K562 (cell line): ENCODE data around the gene ZNF780A. TPM values are rescaled to one million over a fixed set of nuclear protein-coding genes. Genes with fewer than 3 reads are reported as not detected.

ENCODE experiments used
- ATAC-seq: fragments of 200-7000 bp; cut with Tn5 transposase; 3 replicates; pipeline ENCODE4 v1.9.1; 2020; ENCODE audit warnings: moderate library complexity
- BruUV-seq: library from RNA; stranded (reverse); fragments of 400-500 nt; replicated peaks from 2 replicates; lab custom pipeline; 2021; lab: Mats Ljungman, UMichigan
- CTCF ChIA-PET: fragments of 300-600 bp; formaldehyde crosslinking; extraction: SDS; loops from one replicate; lab custom pipeline; 2021; ENCODE audit warnings: low intra/inter-chr PET ratio; lab: Yijun Ruan, JAX
- POLR2A ChIA-PET: fragments of 300-600, 350-650 bp; sonication (Branson Sonifier 250); formaldehyde crosslinking; extraction: SDS; loops from one replicate; lab custom pipeline; 2021; ENCODE audit warnings: antibody characterized with exemption, inconsistent platforms; lab: Yijun Ruan, JAX
- DNase-seq, 4 experiments: peaks; one replicate each; pipeline versions ENCODE4 v3.0.0 to v3.0.0-alpha.2; 2011 to 2018; ENCODE audit warnings: low spot score in 3 of 4, mixed read lengths in 3 of 4; ENCODE audit errors: extremely low read depth in 1 of 4
- FAIRE-seq: peaks from 2 replicates; lab custom pipeline; 2011; peaks lifted over from hg19 to GRCh38; lab: Jason Lieb, UNC
- H2AFZ ChIP-seq: 2 replicates; pipeline ENCODE4 v1.6.0; 2011; ENCODE audit warnings: low read depth, low read length, control low read depth, inconsistent platforms
- H3K27ac ChIP-seq: fragments of 200-600 bp; 3 replicates; pipeline ENCODE4 v1.8.0; 2011; ENCODE audit warnings: low read depth, mild to moderate bottlenecking, control low read depth, inconsistent platforms, low read length, moderate library complexity, mixed read lengths; ENCODE audit errors: extremely low read depth
- H3K27me3 ChIP-seq, 2 experiments: fragments of 300-600 bp in 1 of 2; 2 replicates in 1 of 2; 3 replicates in 1 of 2; pipeline versions ENCODE4 v1.6.0 to v1.8.0; 2011; ENCODE audit warnings: inconsistent platforms in 2 of 2, low read length in 2 of 2, mild to moderate bottlenecking in 1 of 2, mixed read lengths in 1 of 2, moderate library complexity in 1 of 2; ENCODE audit not compliant: control insufficient read depth in 2 of 2, insufficient read depth in 2 of 2
- H3K36me3 ChIP-seq: fragments of 300-600 bp; 3 replicates; pipeline ENCODE4 v1.8.0; 2011; ENCODE audit warnings: mild to moderate bottlenecking, low read length, inconsistent platforms; ENCODE audit not compliant: control insufficient read depth, insufficient read depth
- H3K4me1 ChIP-seq, 2 experiments: fragments of 200-600 bp in 1 of 2; replicated peaks in 1 of 2; 2 replicates in 1 of 2; 3 replicates in 1 of 2; pipeline versions ENCODE4 v1.5.1 to v1.8.0; 2011; ENCODE audit warnings: inconsistent platforms in 2 of 2, low read length in 2 of 2, mild to moderate bottlenecking in 1 of 2, mixed read lengths in 1 of 2, moderate library complexity in 1 of 2; ENCODE audit not compliant: control insufficient read depth in 2 of 2, insufficient read depth in 2 of 2
- H3K4me2 ChIP-seq: 2 replicates; pipeline ENCODE4 v1.6.1; 2011; ENCODE audit warnings: low read length, control low read depth, inconsistent platforms, mixed read lengths; ENCODE audit not compliant: insufficient read depth
- H3K4me3 ChIP-seq: fragments of 200-600 bp; sonication (generic), shearing (Covaris generic); 2 replicates; pipeline ENCODE4 v1.5.1; 2016; ENCODE audit warnings: control low read depth, inconsistent platforms
- H3K79me2 ChIP-seq: fragments of 200-600 bp; 3 replicates; pipeline ENCODE4 v1.8.0; 2011; ENCODE audit warnings: low read length, inconsistent platforms; ENCODE audit not compliant: control insufficient read depth, insufficient read depth
- H3K9ac ChIP-seq, 2 experiments: 2 replicates each; pipeline versions ENCODE4 v1.6.0 to v1.6.1; 2011; ENCODE audit warnings: low read depth in 2 of 2, low read length in 2 of 2, control low read depth in 1 of 2, inconsistent platforms in 1 of 2, mild to moderate bottlenecking in 1 of 2, mixed read lengths in 1 of 2; ENCODE audit not compliant: insufficient read depth in 1 of 2
- H3K9me1 ChIP-seq: one replicate; pipeline ENCODE4 v1.6.0; 2011; ENCODE audit warnings: inconsistent platforms, mild to moderate bottlenecking, low read length, moderate library complexity; ENCODE audit not compliant: control insufficient read depth, insufficient read depth
- H3K9me3 ChIP-seq: replicated peaks from 2 replicates; pipeline ENCODE4 v1.5.1; 2011; ENCODE audit warnings: low read depth, low read length, inconsistent platforms; ENCODE audit not compliant: control insufficient read depth, insufficient read depth
- H4K20me1 ChIP-seq: replicated peaks from 2 replicates; pipeline ENCODE4 v1.6.1; 2011; ENCODE audit warnings: low read length, inconsistent platforms, mixed read lengths; ENCODE audit not compliant: control insufficient read depth, insufficient read depth
- NR0B1 ChIP-seq: fragments of 450-650 bp; IDR thresholded peaks from one replicate; pipeline ENCODE4 v1.6.1; 2018; ENCODE audit warnings: mild to moderate bottlenecking, moderate library complexity; ENCODE audit not compliant: partially characterized antibody
- PHTF2 ChIP-seq: fragments of 250-450 bp; sonication (Bioruptor Pico); IDR thresholded peaks from 2 replicates; pipeline ENCODE4 v1.5.0; 2021; ENCODE audit warnings: mild to moderate bottlenecking
- POLR2AphosphoS2 ChIP-seq: IDR thresholded peaks from 2 replicates; pipeline ENCODE4 v1.6.1; 2012; ENCODE audit warnings: low read length, improper control_type of control experiment
- TARDBP ChIP-seq: fragments of 450-650 bp; IDR thresholded peaks from 2 replicates; pipeline ENCODE4 v1.6.1; 2016
- ZNF140 ChIP-seq: fragments of 250-450 bp; sonication (Bioruptor Pico); IDR thresholded peaks from 2 replicates; pipeline ENCODE4 v1.8.0; 2021; ENCODE audit warnings: moderate library complexity, mild to moderate bottlenecking, inconsistent platforms
- ZNF143 ChIP-seq: sonication (generic); formaldehyde crosslinking; IDR thresholded peaks from 2 replicates; pipeline ENCODE4 v1.9.0; 2022; ENCODE audit warnings: mild to moderate bottlenecking, missing genetic modification reagents
- ZNF75A ChIP-seq: fragments of 450-650 bp; formaldehyde crosslinking; IDR thresholded peaks from 2 replicates; pipeline ENCODE4 v1.4.0; 2020; ENCODE audit warnings: mild to moderate bottlenecking
- ZNF766 ChIP-seq: fragments of 200-800 bp; sonication (Bioruptor generic); conservative IDR thresholded peaks from 2 replicates; pipeline ENCODE4 v1.6.1; 2016; ENCODE audit warnings: missing genetic modification characterization, missing compliant biosample characterization
- WGBS: fragments of 100-300 bp; shearing (Covaris generic); methylation state at CpG from one replicate; pipeline ENCODE4 v1.1.6; 2016; ENCODE audit warnings: low coverage, mixed read lengths; ENCODE audit not compliant: insufficient coverage; ENCODE audit errors: missing lambda C conversion rate; 5-methylcytosine and 5-hydroxymethylcytosine counted together
- in situ Hi-C: fragments of 300-500 bp; cut with MboI; formaldehyde crosslinking; loops from 4 replicates; pipeline ENCODE4 v1.15.0; 2018; ENCODE audit warnings: inconsistent platforms, mixed read lengths
- intact Hi-C: fragments of 100-400 bp; cut with micrococcal nuclease; formaldehyde crosslinking; loops from 2 replicates; pipeline ENCODE4 v1.14.2; 2022
- polyA plus RNA-seq, 8 experiments: library from polyadenylated mRNA; depleted of rRNA in 4 of 8; stranded (reverse) in 5 of 8; unstranded in 3 of 8; fragments of >200 nt; fragmentation: Nextera tagmentation in 2 of 8; fragmentation: Illumina TruSeq in 1 of 8; extraction: Ambion mirVana in 2 of 8; extraction: Trizol in 1 of 8; gene quantifications; 2 replicates each; pipeline versions ENCODE4 v1.2.1 to v1.2.3, GENCODE V29; 2011 to 2014; ENCODE audit warnings: inconsistent platforms in 1 of 8, missing spikeins in 1 of 8
- total RNA-seq, 7 experiments: library from RNA; depleted of rRNA in 6 of 7; stranded (reverse); fragments of >200 nt in 6 of 7; fragmentation: Illumina TruSeq in 2 of 7; extraction: Trizol in 2 of 7; gene quantifications; 2 replicates each; pipeline versions ENCODE4 v1.2.1 to v1.2.3, GENCODE V29; 2011 to 2021; ENCODE audit warnings: low replicate concordance in 1 of 7

Gene ZNF780A
- total and polyA plus RNA-seq, 9 of the 15 experiments (the other 6 are each of a cell fraction or from before 2014, with no cell fraction given): 11.7 to 36.1 (median 25.8) TPM

- FAIRE-seq (no peak), DNase-seq (no peak), ATAC-seq (no peak)
- no peaks in the 10 kb centered on the region for H3K36me3 ChIP-seq
- POLR2A ChIA-PET: no interaction called here
- intact Hi-C loops (no loop called here), in situ Hi-C loops (no loop called here)
- WGBS: 45% methylated on average over 4 of the region's 4 CpGs
- H3K27me3 ChIP-seq: no peaks in the 10 kb centered on the region
- H3K9ac ChIP-seq: no peak overlapping the region
- H3K9me1 ChIP-seq: no peaks in the 10 kb centered on the region
- H4K20me1 ChIP-seq: no peaks in the 10 kb centered on the region
- no peaks in the 10 kb centered on the region for H3K79me2 ChIP-seq
- no peaks in the 10 kb centered on the region for H3K4me1 ChIP-seq
- H3K9me3 ChIP-seq: peaks cover 12% of the 10 kb centered on the region
- H3K27ac ChIP-seq: no peak overlapping the region
- no peak for TF ChIP-seq TARDBP
- TF ChIP-seq POLR2AphosphoS2: no peak
- TF ChIP-seq NR0B1: no peak
- TF ChIP-seq ZNF140 (CRISPR knock-in tag): no peak
- TF ChIP-seq ZNF75A: peak; percentile 48; the same call in 1 of the 2 replicates
- TF ChIP-seq ZNF766 (CRISPR knock-in tag): no peak
- TF ChIP-seq PHTF2 (CRISPR knock-in tag): no peak
- TF ChIP-seq ZNF143: no peak
- CTCF ChIA-PET: interaction anchor here (0.6 kb wide), 1 partner anchor 35 kb away, joined by 5 read pairs; no protein-coding TSS in a partner anchor
- BruUV-seq: no TSS peak
- no peak overlapping the region for H2AFZ ChIP-seq
- no peak overlapping the region for H3K4me2 ChIP-seq
- H3K4me3 ChIP-seq: no peak overlapping the region
Observed at GRCh38 chr19:40035996-40036395, 54.7 kb downstream of the ZNF780A start.
